ENCODE results near the gene RNLS.

The RNLS gene

GRCh38 chr10:88259381-88259780 is 323.7 kb downstream of the RNLS start:
- DNase-seq (ENCODE audit: low read depth): no peak

DNA sequence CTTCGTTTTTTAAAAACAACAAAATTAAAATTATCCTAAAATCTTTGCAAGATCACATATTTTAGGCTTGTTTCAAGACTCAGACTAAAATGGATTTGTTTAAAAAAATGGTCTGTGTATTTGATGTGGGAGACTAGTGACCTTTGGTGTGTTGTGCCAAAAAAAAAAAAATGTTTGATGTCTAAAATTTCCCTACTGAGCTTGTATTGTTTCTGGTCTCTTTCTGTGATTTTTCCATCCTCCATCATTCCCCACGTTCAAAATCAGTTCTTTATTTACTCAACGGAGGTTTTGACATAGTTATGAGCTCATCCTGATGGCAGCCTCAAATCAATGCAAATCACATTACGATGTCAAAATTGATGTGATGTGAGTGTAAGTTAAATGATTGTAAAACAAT is 326.2 kb downstream of the RNLS start:
- DNase-seq (ENCODE audit: low read depth): no peak

- DNase-seq (ENCODE audit: low read depth): no peak
Observed at GRCh38 chr10:88256013-88256680, 327.0 kb downstream of the RNLS start.

GRCh38 chr10:88254091-88254490 is 329.0 kb downstream of the RNLS start:
- DNase-seq (ENCODE audit: low read depth): no peak

GRCh38 chr10:88253622-88254021 is 329.5 kb downstream of the RNLS start:
- no peak for DNase-seq (ENCODE audit: low read depth)

GRCh38 chr10:88253128-88253527 is 330.0 kb downstream of the RNLS start:
- DNase-seq (ENCODE audit: low read depth): no peak

- no peak for DNase-seq (ENCODE audit: low read depth)
Observed at GRCh38 chr10:88249450-88249849, 333.7 kb downstream of the RNLS start.

DNA sequence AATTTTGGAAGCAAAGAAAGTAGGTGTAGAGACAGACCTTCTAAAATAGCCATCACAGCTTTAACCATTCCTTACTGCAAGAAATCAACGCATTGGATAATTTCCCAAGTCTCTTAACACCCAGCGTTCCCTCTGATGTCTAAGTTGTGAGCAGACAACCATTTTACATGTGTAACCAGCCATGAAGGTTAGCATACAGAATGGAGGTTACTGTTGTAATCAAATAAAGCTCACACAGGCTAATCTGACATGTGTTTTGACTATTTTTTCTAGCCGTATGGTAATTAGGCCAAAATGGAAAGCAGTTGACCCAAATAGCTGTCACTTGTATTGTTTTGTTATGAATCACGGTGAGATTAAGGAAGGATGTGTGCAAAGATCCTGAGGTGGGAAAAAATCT is 336.4 kb downstream of the RNLS start:
- no peak for DNase-seq (ENCODE audit: low read depth)

GRCh38 chr10:88245974-88246511 is 337.1 kb downstream of the RNLS start:
- DNase-seq (ENCODE audit: low read depth): no peak

DNA sequence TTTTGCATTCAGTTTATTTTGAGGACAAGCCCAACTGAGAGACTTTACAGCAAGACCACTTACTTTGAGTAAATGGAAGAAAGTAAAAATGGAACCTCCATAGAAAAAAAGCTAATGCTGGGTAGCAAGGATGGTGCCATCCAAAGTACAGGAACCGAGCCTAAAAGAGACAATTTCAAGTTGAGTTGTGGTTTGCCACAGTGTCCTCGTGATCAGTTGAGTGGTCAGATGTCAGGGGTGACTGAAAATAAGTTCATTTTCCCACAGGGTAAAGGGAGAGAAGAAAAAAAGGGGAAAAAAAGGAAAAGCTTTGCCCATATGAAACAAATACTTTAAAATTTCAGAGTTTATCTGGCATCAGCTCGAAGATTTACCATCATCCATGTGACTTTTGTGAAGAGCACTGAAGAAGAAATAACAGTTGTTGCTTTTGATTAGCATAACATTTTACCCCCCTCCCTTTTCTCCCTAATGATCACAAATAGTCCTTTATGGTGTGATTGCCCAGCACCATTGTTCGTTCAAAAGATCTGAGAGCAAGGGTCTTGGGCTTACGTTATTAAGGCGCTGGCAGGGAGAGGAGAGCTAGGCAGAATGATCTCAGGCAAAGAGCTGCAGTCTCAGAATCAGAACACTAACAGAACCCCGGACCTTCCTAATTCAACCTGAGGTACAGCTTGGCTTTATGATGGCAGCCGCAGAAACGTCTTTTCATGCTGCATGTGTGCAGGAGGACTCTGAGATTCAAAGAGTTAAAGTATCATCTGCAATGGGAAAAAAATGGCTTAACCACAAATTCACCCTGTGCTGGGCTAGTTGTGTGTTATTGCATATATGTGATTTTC is 338.1 kb downstream of the RNLS start:
- no peak for DNase-seq (ENCODE audit: low read depth)

DNA sequence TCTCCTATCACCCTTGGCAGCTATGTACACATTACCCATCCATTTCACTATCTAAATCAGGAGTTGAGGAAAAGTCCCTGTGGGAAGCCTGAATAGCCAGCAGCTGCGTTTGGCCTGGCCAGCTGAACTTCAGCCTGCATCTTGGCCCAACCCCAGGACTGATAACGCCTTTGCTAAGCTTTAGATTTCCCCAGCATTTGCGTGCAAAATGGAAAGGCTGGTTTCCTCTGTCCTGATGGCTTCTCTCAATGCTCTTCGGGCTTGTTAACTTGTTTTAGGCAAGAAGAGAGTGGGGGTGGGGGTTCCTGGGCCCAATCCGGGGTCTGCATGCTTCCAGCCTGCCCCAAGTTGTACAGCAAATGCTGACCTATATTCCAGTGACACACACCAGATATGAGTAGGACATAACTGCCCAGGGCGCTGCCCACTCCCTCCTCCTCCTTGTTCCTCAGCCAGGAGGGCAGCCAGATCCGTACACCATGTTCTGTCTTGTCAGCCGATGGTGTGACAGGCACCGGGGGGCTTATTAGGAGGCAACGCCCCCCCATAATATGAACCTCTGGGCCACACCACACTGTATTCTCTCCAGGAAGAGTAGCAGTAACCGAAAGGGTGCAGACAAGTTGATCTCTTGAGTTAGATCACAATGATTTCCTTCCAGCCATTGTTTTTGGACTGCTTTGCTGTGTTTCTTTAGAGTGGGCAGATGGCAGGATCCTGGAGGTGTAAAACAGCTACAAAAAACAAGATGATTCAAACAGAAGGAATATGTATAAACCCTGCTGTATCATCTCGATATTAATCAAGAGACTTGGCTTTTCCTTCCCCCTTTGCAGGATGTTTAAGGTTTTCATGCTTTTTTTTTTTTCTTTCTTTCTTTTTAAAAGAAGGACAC is 339.0 kb downstream of the RNLS start:
- DNase-seq (ENCODE audit: low read depth): no peak

- DNase-seq (ENCODE audit: low read depth): no peak
Observed at GRCh38 chr10:88243202-88243744, 339.8 kb downstream of the RNLS start.

DNA sequence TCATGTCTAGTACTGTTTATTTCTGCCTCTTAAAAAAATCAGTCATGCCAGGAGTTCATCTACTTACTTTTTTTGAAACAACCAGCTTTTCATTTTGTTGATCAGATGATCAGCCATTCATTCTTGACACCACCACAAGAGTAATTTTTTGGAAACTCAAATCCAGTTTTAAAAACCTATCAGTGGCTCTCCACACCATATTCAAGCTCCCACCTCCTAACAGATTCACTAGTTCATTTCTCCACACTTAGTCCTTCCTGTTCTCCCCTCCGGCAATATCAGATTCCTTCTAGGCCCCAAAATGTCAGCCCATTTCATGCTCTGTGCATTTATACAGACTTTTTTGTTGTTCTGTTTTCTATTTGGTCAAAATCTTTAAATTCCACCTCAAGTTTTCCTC is 341.6 kb downstream of the RNLS start:
- DNase-seq (ENCODE audit: low read depth): no peak

- DNase-seq (ENCODE audit: low read depth): no peak
Observed at GRCh38 chr10:88239212-88239611, 343.9 kb downstream of the RNLS start.

- DNase-seq (ENCODE audit: low read depth): no peak
Observed at GRCh38 chr10:88238615-88238914, 344.6 kb downstream of the RNLS start.

GRCh38 chr10:88237896-88238614 is 345.1 kb downstream of the RNLS start:
- DNase-seq (ENCODE audit: low read depth): no peak

- DNase-seq (ENCODE audit: low read depth): no peak
Observed at GRCh38 chr10:88236121-88236743, 346.9 kb downstream of the RNLS start.

DNA sequence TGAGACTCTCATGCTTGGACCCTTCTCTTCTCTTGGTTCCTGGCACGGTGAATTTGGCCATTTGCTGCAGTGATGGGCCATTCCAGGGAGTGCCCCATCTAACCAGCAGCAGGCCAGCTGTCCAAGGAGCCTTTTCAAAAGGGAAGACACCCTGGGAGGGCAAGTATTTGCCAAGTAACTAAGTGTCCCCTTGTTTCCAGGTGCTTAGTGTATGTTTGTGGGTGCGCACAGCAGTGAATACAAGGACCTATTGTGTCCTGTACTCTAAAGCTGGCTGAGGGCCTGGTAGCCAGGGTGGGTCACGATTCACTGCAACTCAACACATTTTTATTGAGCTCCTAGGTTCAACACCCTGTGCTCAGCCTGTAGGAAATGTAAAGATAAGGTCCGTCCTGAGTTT is 348.8 kb downstream of the RNLS start:
- no peak for DNase-seq (ENCODE audit: low read depth)

DNA sequence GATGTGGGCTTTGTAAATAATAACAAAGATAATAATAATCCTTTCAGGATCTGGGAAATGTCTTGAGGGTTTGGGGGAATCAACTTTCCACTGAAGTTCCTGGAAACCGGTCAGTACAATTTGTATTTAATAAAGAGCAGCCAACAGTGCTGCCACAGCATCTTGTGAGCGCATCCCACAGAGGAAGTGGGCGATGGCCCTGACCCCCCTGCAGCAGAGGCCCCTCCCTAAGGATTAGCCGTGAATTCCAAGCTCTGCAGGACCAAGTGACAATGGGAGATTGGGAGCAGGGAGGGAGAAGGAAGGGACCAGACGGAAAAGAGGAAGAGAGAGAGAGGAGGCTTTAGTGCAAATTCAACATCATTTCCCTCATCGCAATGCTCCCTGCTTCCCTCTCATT is 349.2 kb downstream of the RNLS start:
- DNase-seq (ENCODE audit: low read depth): no peak

GRCh38 chr10:88232983-88233543 is 350.1 kb downstream of the RNLS start:
- no peak for DNase-seq (ENCODE audit: low read depth)
